Panc1 (cell line): ENCODE measurements around the gene ZCRB1. TPM values are rescaled to one million over a fixed set of nuclear protein-coding genes. Genes with fewer than 3 reads are reported as not detected.

Source experiments
- ATAC-seq: fragments of 200-7000 bp; cut with Tn5 transposase; 2 replicates; pipeline ENCODE4 v1.9.1; 2020; ENCODE audit warnings: mild to moderate bottlenecking, moderate library complexity
- BruUV-seq: library from RNA; stranded (reverse); fragments of 400-500 nt; replicated peaks from 2 replicates; lab custom pipeline; 2021; lab: Mats Ljungman, UMichigan
- CTCF ChIA-PET: fragments of 300-600 bp; sonication (Branson Sonifier 250); formaldehyde crosslinking; loops from one replicate; lab custom pipeline; 2022; ENCODE audit warnings: antibody characterized with exemption; lab: Charles Lee
- POLR2A ChIA-PET: fragments of 300-600 bp; sonication (Branson Sonifier 250); formaldehyde crosslinking; loops from one replicate; lab custom pipeline; 2022; ENCODE audit warnings: antibody characterized with exemption; lab: Charles Lee
- DNase-seq: peaks from one replicate; pipeline ENCODE4 v3.0.0-alpha.2; 2010; ENCODE audit warnings: low read depth, low spot score
- H3K27ac ChIP-seq: 2 replicates; pipeline ENCODE4 v1.5.1; 2011; ENCODE audit warnings: mild to moderate bottlenecking, low read length, inconsistent platforms
- H3K27me3 ChIP-seq: fragments of 200-500 bp; sonication (Bioruptor generic); 2 replicates; pipeline ENCODE4 v1.6.0; 2014; ENCODE audit warnings: low read length, inconsistent platforms; ENCODE audit not compliant: control insufficient read depth, insufficient read depth
- H3K36me3 ChIP-seq: fragments of 200-500 bp; sonication (Bioruptor generic); 2 replicates; pipeline ENCODE4 v1.5.1; 2014; ENCODE audit warnings: inconsistent platforms, mild to moderate bottlenecking, low read length, moderate library complexity; ENCODE audit not compliant: control insufficient read depth, insufficient read depth
- H3K4me1 ChIP-seq: 2 replicates; pipeline ENCODE4 v1.5.1; 2011; ENCODE audit warnings: inconsistent platforms, mild to moderate bottlenecking, low read length, moderate library complexity; ENCODE audit not compliant: control insufficient read depth, insufficient read depth
- H3K4me3 ChIP-seq, 2 experiments: 2 replicates each; pipeline ENCODE4 v1.5.1; 2011 to 2012; ENCODE audit warnings: low read depth in 2 of 2, low read length in 2 of 2, mild to moderate bottlenecking in 2 of 2, inconsistent platforms in 1 of 2, moderate library complexity in 1 of 2
- H3K9me3 ChIP-seq: fragments of 200-500 bp; sonication (Bioruptor generic); 2 replicates; pipeline ENCODE4 v1.5.1; 2014; ENCODE audit warnings: low read depth, mild to moderate bottlenecking, inconsistent platforms, low read length, moderate library complexity; ENCODE audit not compliant: control insufficient read depth, insufficient read depth
- POLR2AphosphoS5 ChIP-seq: IDR thresholded peaks from 2 replicates; pipeline ENCODE4 v1.6.1; 2012; ENCODE audit warnings: mild to moderate bottlenecking, low read depth, low read length, moderate library complexity
- SIN3A ChIP-seq: IDR thresholded peaks from 2 replicates; pipeline ENCODE4 v1.6.1; 2012; ENCODE audit warnings: low read depth, mild to moderate bottlenecking, low read length, moderate library complexity, borderline replicate concordance; ENCODE audit not compliant: insufficient read depth
- TCF7L2 ChIP-seq: IDR thresholded peaks from 2 replicates; pipeline ENCODE4 v1.6.1; 2011; ENCODE audit warnings: mild to moderate bottlenecking, low read depth, low read length, inconsistent platforms
- in situ Hi-C: cut with HindIII; loops from 2 replicates; pipeline ENCODE4 v1.10.0; 2016; ENCODE audit warnings: low sequenced_read_pairs, low pct_unique_long_range_greater_than_20kb
- intact Hi-C: fragments of 100-400 bp; cut with micrococcal nuclease; formaldehyde crosslinking; loops from one replicate; pipeline ENCODE4 v1.10.0; 2022; ENCODE audit not compliant: unreplicated experiment
- total RNA-seq: library from RNA; stranded (reverse); gene quantifications from one replicate; pipeline ENCODE4 v1.2.1, GENCODE V29; 2021; ENCODE audit not compliant: unreplicated experiment
- TF ChIP-seq, protein P1 (sequence below): fragments of 450-650 bp; IDR thresholded peaks from 2 replicates; pipeline ENCODE4 v1.5.1; 2017; ENCODE audit warnings: mild to moderate bottlenecking
- TF ChIP-seq, protein P2 (sequence below), 2 experiments: IDR thresholded peaks; 2 replicates each; pipeline ENCODE4 v1.6.1; 2011 to 2012; ENCODE audit warnings: low read depth in 2 of 2, control low read depth in 1 of 2, low read length in 1 of 2, mild to moderate bottlenecking in 1 of 2, moderate library complexity in 1 of 2; ENCODE audit not compliant: insufficient read depth in 1 of 2

Gene ZCRB1
- total RNA-seq, 1 experiment from 2014 or later: 68.8 TPM

GRCh38 chr12:42322567-42322966 is 3.3 kb downstream of the ZCRB1 start:
- ChIA-PET POLR2A (no interaction called here), CTCF (no interaction called here)
- in situ Hi-C loops: no loop called here
- ATAC-seq (no peak), DNase-seq (no peak)
- TF ChIP-seq TCF7L2 (no peak), SIN3A (no peak), POLR2AphosphoS5 (no peak)
- TF ChIP-seq, protein P1, sequence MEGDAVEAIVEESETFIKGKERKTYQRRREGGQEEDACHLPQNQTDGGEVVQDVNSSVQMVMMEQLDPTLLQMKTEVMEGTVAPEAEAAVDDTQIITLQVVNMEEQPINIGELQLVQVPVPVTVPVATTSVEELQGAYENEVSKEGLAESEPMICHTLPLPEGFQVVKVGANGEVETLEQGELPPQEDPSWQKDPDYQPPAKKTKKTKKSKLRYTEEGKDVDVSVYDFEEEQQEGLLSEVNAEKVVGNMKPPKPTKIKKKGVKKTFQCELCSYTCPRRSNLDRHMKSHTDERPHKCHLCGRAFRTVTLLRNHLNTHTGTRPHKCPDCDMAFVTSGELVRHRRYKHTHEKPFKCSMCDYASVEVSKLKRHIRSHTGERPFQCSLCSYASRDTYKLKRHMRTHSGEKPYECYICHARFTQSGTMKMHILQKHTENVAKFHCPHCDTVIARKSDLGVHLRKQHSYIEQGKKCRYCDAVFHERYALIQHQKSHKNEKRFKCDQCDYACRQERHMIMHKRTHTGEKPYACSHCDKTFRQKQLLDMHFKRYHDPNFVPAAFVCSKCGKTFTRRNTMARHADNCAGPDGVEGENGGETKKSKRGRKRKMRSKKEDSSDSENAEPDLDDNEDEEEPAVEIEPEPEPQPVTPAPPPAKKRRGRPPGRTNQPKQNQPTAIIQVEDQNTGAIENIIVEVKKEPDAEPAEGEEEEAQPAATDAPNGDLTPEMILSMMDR: no peak
- TF ChIP-seq, protein P2, sequence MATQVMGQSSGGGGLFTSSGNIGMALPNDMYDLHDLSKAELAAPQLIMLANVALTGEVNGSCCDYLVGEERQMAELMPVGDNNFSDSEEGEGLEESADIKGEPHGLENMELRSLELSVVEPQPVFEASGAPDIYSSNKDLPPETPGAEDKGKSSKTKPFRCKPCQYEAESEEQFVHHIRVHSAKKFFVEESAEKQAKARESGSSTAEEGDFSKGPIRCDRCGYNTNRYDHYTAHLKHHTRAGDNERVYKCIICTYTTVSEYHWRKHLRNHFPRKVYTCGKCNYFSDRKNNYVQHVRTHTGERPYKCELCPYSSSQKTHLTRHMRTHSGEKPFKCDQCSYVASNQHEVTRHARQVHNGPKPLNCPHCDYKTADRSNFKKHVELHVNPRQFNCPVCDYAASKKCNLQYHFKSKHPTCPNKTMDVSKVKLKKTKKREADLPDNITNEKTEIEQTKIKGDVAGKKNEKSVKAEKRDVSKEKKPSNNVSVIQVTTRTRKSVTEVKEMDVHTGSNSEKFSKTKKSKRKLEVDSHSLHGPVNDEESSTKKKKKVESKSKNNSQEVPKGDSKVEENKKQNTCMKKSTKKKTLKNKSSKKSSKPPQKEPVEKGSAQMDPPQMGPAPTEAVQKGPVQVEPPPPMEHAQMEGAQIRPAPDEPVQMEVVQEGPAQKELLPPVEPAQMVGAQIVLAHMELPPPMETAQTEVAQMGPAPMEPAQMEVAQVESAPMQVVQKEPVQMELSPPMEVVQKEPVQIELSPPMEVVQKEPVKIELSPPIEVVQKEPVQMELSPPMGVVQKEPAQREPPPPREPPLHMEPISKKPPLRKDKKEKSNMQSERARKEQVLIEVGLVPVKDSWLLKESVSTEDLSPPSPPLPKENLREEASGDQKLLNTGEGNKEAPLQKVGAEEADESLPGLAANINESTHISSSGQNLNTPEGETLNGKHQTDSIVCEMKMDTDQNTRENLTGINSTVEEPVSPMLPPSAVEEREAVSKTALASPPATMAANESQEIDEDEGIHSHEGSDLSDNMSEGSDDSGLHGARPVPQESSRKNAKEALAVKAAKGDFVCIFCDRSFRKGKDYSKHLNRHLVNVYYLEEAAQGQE (IDR thresholded peaks at IDR 0.05; ENCODE audit: insufficient read depth in 1 of 2, low read depth in 2 of 2, low read length in 1 of 2): no peak
- peaks cover 14% of the 10 kb centered on the region for H3K4me1 ChIP-seq
- no peaks in the 10 kb centered on the region for H3K9me3 ChIP-seq
- no TSS peak for BruUV-seq
- intact Hi-C loops: no loop called here
- H3K27ac ChIP-seq: no peak overlapping the region
- no peak overlapping the region for H3K4me3 ChIP-seq
- H3K36me3 ChIP-seq: peaks cover 15% of the 10 kb centered on the region
- H3K27me3 ChIP-seq: no peaks in the 10 kb centered on the region

DNA sequence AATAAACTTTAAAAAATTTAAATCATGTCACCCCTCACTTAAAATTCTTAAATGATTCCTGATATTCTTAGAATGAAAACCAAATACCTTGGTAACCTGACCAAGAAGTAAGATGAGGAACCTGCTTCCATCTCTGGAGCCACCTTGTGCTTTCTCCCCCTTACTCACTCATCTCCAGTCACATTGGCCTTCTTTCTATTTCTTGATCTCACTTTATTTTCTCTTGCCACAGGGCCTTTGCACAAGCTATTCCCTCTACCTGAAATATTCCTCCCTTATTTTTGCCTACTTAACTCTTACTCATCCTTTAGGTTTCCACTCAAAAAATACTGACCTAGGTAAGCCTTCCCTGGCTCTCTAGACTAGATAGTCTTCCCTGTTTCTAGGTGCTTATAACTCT is 5.1 kb downstream of the ZCRB1 start:
- H3K9me3 ChIP-seq: no peaks in the 10 kb centered on the region
- H3K4me3 ChIP-seq: no peak overlapping the region
- CTCF ChIA-PET: no interaction called here
- no peak for TF ChIP-seq SIN3A
- TF ChIP-seq POLR2AphosphoS5: no peak
- TF ChIP-seq, protein P1: no peak
- TF ChIP-seq, protein P2 (IDR thresholded peaks at IDR 0.05; ENCODE audit: insufficient read depth in 1 of 2, low read depth in 2 of 2, low read length in 1 of 2): no peak
- no peak for TF ChIP-seq TCF7L2
- intact Hi-C loops: no loop called here
- H3K27me3 ChIP-seq: no peaks in the 10 kb centered on the region
- BruUV-seq: no TSS peak
- POLR2A ChIA-PET: no interaction called here
- ATAC-seq (no peak), DNase-seq (no peak)
- H3K4me1 ChIP-seq: peaks cover 8% of the 10 kb centered on the region; the same call in 1 of the 2 replicates
- in situ Hi-C loops: no loop called here
- H3K27ac ChIP-seq: no peak overlapping the region
- peaks cover 9% of the 10 kb centered on the region for H3K36me3 ChIP-seq
